HepG2 (cell line): Measurements from ENCODE around the gene ENTPD6.

Source experiments
- CHD2 ChIP-seq: IDR thresholded peaks from 2 replicates; pipeline ENCODE4 v1.6.1; 2011; ENCODE audit warnings: low read depth, low read length, improper control_type of control experiment
- ZNF614 ChIP-seq: IDR thresholded peaks from 2 replicates; pipeline ENCODE4 v1.6.1; 2018; ENCODE audit warnings: missing biosample characterization, missing genetic modification reagents, inconsistent platforms, borderline replicate concordance

DNA sequence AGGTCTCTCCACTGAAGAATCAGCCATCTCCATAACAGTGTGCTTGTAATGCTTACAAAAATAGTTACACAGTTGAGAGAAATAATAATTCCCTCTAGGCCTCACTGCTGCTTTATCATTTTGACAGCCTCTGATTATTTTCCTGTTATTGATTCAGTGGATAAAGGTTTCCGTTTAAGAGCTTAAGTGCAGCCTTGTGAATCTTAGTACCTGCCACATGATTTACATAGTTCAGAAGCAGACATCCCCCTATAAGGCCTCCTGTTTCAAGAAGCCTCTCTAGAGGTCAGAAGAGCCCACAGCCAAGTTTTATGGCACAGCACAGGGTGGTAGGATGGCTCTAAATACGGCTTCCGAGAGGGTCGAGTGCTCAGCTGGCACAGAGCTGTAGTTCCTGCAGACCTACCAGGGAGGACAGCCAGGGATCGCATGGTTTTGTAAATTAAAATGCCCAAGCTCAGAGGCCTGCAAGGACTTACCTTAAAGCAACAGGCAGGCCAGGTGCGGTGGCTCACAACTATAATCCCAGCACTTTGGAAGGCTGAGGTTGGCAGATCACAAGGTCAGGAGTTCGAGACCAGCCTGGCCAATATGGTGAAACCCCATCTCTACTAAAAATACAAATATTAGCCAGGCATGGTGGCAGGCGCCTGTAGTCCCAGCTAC is 34.8 kb downstream of the ENTPD6 start:
- TF ChIP-seq ZNF614 (CRISPR knock-in tag) = no peak
- no peak for TF ChIP-seq CHD2
